CD14-positive monocyte (primary cell): ENCODE results near the gene UBE3C. TPM values are rescaled to one million over a fixed set of nuclear protein-coding genes. Genes with fewer than 3 reads are reported as not detected.

Experiments used
- DNase-seq, 3 donors: peaks; one replicate each; pipeline ENCODE4 v3.0.0-alpha.2; 2011 to 2022
- H2AFZ ChIP-seq: 2 replicates; pipeline ENCODE4 v1.6.0; 2012; ENCODE audit warnings: mild to moderate bottlenecking, low read depth, low read length, inconsistent platforms; ENCODE audit not compliant: insufficient read depth, poor library complexity, severe bottlenecking
- H3K27ac ChIP-seq, 2 donors: 1 replicate in 1 of 2; 2 replicates in 1 of 2; pipeline ENCODE4 v1.5.1; 2012 to 2013; ENCODE audit warnings: low read length in 2 of 2, control low read depth in 1 of 2, inconsistent platforms in 1 of 2, low read depth in 1 of 2, mild to moderate bottlenecking in 1 of 2
- H3K27me3 ChIP-seq, 2 donors: one replicate each; pipeline versions ENCODE4 v1.6.0 to v1.6.1; 2011 to 2013; ENCODE audit warnings: low read length in 2 of 2; ENCODE audit not compliant: control insufficient read depth in 2 of 2, insufficient read depth in 2 of 2
- H3K36me3 ChIP-seq, 2 donors: replicated peaks in 1 of 2; 1 replicate in 1 of 2; 2 replicates in 1 of 2; pipeline versions ENCODE4 v1.5.1 to v1.6.1; 2012 to 2013; ENCODE audit warnings: low read length in 2 of 2, control low read depth in 1 of 2, inconsistent platforms in 1 of 2, mild to moderate bottlenecking in 1 of 2; ENCODE audit not compliant: insufficient read depth in 2 of 2, control insufficient read depth in 1 of 2
- H3K4me1 ChIP-seq, 2 donors: 1 replicate in 1 of 2; 2 replicates in 1 of 2; pipeline versions ENCODE4 v1.5.1 to v1.6.1; 2012 to 2013; ENCODE audit warnings: low read length in 2 of 2, control low read depth in 1 of 2, inconsistent platforms in 1 of 2, mild to moderate bottlenecking in 1 of 2, moderate library complexity in 1 of 2; ENCODE audit not compliant: insufficient read depth in 2 of 2, control insufficient read depth in 1 of 2
- H3K4me2 ChIP-seq: replicated peaks from 2 replicates; pipeline ENCODE3; 2012; ENCODE audit warnings: low read length, moderate library complexity, mild to moderate bottlenecking; ENCODE audit not compliant: poor library complexity, severe bottlenecking; ENCODE audit errors: extremely low read depth
- H3K4me3 ChIP-seq, 3 experiments: fragments of 200-600 bp in 1 of 3; sonication (generic) in 1 of 3; replicated peaks in 1 of 3; 1 replicate in 2 of 3; 2 replicates in 1 of 3; pipeline ENCODE4 v1.5.1; 2011 to 2013; ENCODE audit warnings: low read length in 3 of 3, mild to moderate bottlenecking in 3 of 3, control low read depth in 2 of 3, low read depth in 2 of 3, inconsistent platforms in 1 of 3, moderate library complexity in 1 of 3
- H3K79me2 ChIP-seq: 2 replicates; pipeline ENCODE4 v1.6.0; 2012; ENCODE audit warnings: mild to moderate bottlenecking, control low read depth, inconsistent platforms, low read length, moderate library complexity; ENCODE audit not compliant: insufficient read depth
- H3K9ac ChIP-seq: 2 replicates; pipeline ENCODE4 v1.6.0; 2017; ENCODE audit warnings: low read length, mild to moderate bottlenecking; ENCODE audit not compliant: insufficient read depth, poor library complexity, severe bottlenecking
- H3K9me3 ChIP-seq, 2 donors: replicated peaks in 1 of 2; 1 replicate in 1 of 2; 2 replicates in 1 of 2; pipeline versions ENCODE4 v1.5.1 to v1.6.1; 2012 to 2013; ENCODE audit warnings: low read length in 2 of 2, control low read depth in 1 of 2; ENCODE audit not compliant: control insufficient read depth in 1 of 2, insufficient read depth in 1 of 2
- H4K20me1 ChIP-seq: 2 replicates; pipeline ENCODE4 v1.6.0; 2012; ENCODE audit warnings: mild to moderate bottlenecking, low read length, control low read depth, moderate library complexity; ENCODE audit not compliant: insufficient read depth
- H3K27ac Mint-ChIP-seq, 7 donors: one replicate each; pipeline ENCODE4 v1.8.0; 2020; ENCODE audit warnings: mild to moderate bottlenecking in 7 of 7, mixed read lengths in 7 of 7, moderate library complexity in 6 of 7, inconsistent platforms in 2 of 7
- H3K27me3 Mint-ChIP-seq, 3 donors: one replicate each; pipeline ENCODE4 v1.8.0; 2021 to 2022; ENCODE audit warnings: low read depth in 3 of 3, mild to moderate bottlenecking in 3 of 3, mixed read lengths in 3 of 3, moderate library complexity in 3 of 3, inconsistent platforms in 1 of 3
- H3K36me3 Mint-ChIP-seq, 2 donors: one replicate each; pipeline ENCODE4 v1.8.0; 2020; ENCODE audit warnings: mixed read lengths in 2 of 2, inconsistent platforms in 1 of 2, mild to moderate bottlenecking in 1 of 2
- H3K4me1 Mint-ChIP-seq: one replicate; pipeline ENCODE4 v1.8.0; 2020; ENCODE audit warnings: mild to moderate bottlenecking, mixed read lengths
- H3K4me3 Mint-ChIP-seq, 2 donors: one replicate each; pipeline ENCODE4 v1.8.0; 2020; ENCODE audit warnings: mild to moderate bottlenecking in 2 of 2, mixed read lengths in 2 of 2, moderate library complexity in 1 of 2
- H3K9me3 Mint-ChIP-seq, 7 donors: one replicate each; pipeline ENCODE4 v1.8.0; 2020 to 2022; ENCODE audit warnings: mixed read lengths in 7 of 7, mild to moderate bottlenecking in 6 of 7, moderate library complexity in 6 of 7, inconsistent platforms in 2 of 7
- CTCF ChIP-seq: fragments of 200-600 bp; IDR thresholded peaks from one replicate; pipeline ENCODE4 v1.8.0; 2022; ENCODE audit warnings: antibody characterized with exemption, mild to moderate bottlenecking
- WGBS: methylation state at CpG from one replicate; pipeline ENCODE4 v1.1.5; 2013; ENCODE audit warnings: missing lambda C conversion rate; ENCODE audit not compliant: insufficient coverage; 5-methylcytosine and 5-hydroxymethylcytosine counted together
- intact Hi-C, 2 donors: fragments of 100-400 bp; cut with micrococcal nuclease; formaldehyde crosslinking; loops; one replicate each; pipeline versions ENCODE4 v1.15.0 to v1.15.1; 2023
- polyA plus RNA-seq, 3 donors: library from polyadenylated mRNA; depleted of rRNA in 1 of 3; unstranded in 2 of 3; stranded (reverse) in 1 of 3; fragments of 300-500 nt in 2 of 3; fragments of >200 nt in 1 of 3; fragmentation: Illumina TruSeq in 2 of 3; gene quantifications; 1 replicate in 2 of 3; 2 replicates in 1 of 3; pipeline ENCODE4 v1.2.3, GENCODE V29; 2012 to 2021

The UBE3C gene
- polyA plus RNA-seq, 3 donors = 19.5 to 34.5 (median 24.3) TPM

GRCh38 chr7:157270060-157270444 lies 131.3 kb downstream of the UBE3C start:
- Histone ChIP-seq H3K9ac (no peak overlapping the region), H2AFZ (no peak overlapping the region), H3K27me3 (no peaks in the 10 kb centered on the region), H3K4me2 (no peak overlapping the region), H3K4me1 (peaks cover 20 to 21% of the 10 kb centered on the region in 2 donors), H3K9me3 (no peaks in the 10 kb centered on the region), H3K27ac (no peak overlapping the region), H3K79me2 (no peaks in the 10 kb centered on the region), H4K20me1 (no peaks in the 10 kb centered on the region), H3K4me3 (no peak overlapping the region), H3K36me3 (peaks cover 43 to 64% of the 10 kb centered on the region in 2 donors)
- Mint-ChIP-seq H3K4me3 (no peak overlapping the region), H3K4me1 (peaks cover 20% of the 10 kb centered on the region), H3K27ac (no peak overlapping the region), H3K9me3 (no peaks in the 10 kb centered on the region), H3K27me3 (peaks cover 0 to 2% (median 1%) of the 10 kb centered on the region in 3 donors), H3K36me3 (peaks cover 52 to 62% of the 10 kb centered on the region in 2 donors)
- TF ChIP-seq CTCF = no peak
- WGBS = 100% methylated on average over 2 of the region's 3 CpGs
- intact Hi-C loops = loop anchor here (10.0 kb wide), 2 partner anchors 65 to 315 kb away; partner anchors contain the start of gene DNAJB6 (in 2 of the 2)
- no peak for DNase-seq

GRCh38 chr7:157271315-157271990 lies 132.7 kb downstream of the UBE3C start:
- H3K4me3 Mint-ChIP-seq = no peak overlapping the region
- H3K27ac Mint-ChIP-seq = peak overlapping the region in 3 of 7 donors; percentile 20 to 64 (median 58)
- no peak overlapping the region for H3K9ac ChIP-seq
- no peaks in the 10 kb centered on the region for H4K20me1 ChIP-seq
- H3K36me3 ChIP-seq = peaks cover 33 to 51% of the 10 kb centered on the region in 2 donors
- no peaks in the 10 kb centered on the region for H3K9me3 ChIP-seq
- H3K4me1 Mint-ChIP-seq = peaks cover 31% of the 10 kb centered on the region
- 96% methylated on average over 14 of the region's 15 CpGs for WGBS
- H3K4me2 ChIP-seq = no peak overlapping the region
- TF ChIP-seq CTCF = no peak
- H3K4me3 ChIP-seq = no peak overlapping the region
- H3K4me1 ChIP-seq = peaks cover 34 to 35% of the 10 kb centered on the region in 2 donors
- H3K36me3 Mint-ChIP-seq = peaks cover 41 to 48% of the 10 kb centered on the region in 2 donors
- no peak overlapping the region for H3K27ac ChIP-seq
- H2AFZ ChIP-seq = no peak overlapping the region
- intact Hi-C loops = loop anchor here (10.0 kb wide), 2 partner anchors 63 to 317 kb away; partner anchors contain the start of gene DNAJB6 (in 2 of the 2)
- no peaks in the 10 kb centered on the region for H3K27me3 ChIP-seq
- peaks cover 0 to 2% (median 1%) of the 10 kb centered on the region in 3 donors for H3K27me3 Mint-ChIP-seq
- H3K79me2 ChIP-seq = no peaks in the 10 kb centered on the region
- H3K9me3 Mint-ChIP-seq = no peaks in the 10 kb centered on the region
- DNase-seq = no peak
